ENCODE measurements around the gene HACL1.

The HACL1 gene

GRCh38 chr3:15513116-15513515 lies 88.3 kb downstream of the HACL1 start:
- TF ChIP-seq, protein P1, sequence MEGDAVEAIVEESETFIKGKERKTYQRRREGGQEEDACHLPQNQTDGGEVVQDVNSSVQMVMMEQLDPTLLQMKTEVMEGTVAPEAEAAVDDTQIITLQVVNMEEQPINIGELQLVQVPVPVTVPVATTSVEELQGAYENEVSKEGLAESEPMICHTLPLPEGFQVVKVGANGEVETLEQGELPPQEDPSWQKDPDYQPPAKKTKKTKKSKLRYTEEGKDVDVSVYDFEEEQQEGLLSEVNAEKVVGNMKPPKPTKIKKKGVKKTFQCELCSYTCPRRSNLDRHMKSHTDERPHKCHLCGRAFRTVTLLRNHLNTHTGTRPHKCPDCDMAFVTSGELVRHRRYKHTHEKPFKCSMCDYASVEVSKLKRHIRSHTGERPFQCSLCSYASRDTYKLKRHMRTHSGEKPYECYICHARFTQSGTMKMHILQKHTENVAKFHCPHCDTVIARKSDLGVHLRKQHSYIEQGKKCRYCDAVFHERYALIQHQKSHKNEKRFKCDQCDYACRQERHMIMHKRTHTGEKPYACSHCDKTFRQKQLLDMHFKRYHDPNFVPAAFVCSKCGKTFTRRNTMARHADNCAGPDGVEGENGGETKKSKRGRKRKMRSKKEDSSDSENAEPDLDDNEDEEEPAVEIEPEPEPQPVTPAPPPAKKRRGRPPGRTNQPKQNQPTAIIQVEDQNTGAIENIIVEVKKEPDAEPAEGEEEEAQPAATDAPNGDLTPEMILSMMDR (IDR thresholded peaks at IDR 0.05), result no peak

GRCh38 chr3:15512166-15512565 lies 89.2 kb downstream of the HACL1 start:
- TF ChIP-seq, protein P1 (IDR thresholded peaks at IDR 0.05), result no peak

DNA sequence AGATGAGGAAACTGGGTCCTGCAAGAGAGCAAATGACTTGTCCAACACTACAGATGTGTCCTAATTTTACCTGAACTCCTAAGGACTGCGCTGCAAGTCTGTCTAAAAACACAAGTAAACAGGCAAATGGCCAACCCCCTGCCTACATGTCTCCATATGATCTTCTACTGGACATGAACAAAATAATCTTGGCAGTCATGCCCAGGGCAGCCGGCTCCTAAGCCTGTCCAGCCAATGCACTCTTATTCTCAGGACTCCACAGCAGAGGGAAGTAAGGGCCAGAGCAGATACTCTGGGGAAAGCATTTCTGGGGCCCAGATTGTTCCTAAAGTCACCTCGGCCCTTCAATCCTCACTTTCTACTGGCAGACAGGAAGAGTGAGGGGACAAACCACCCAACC lies 90.2 kb downstream of the HACL1 start:
- TF ChIP-seq, protein P1 (IDR thresholded peaks at IDR 0.05), result no peak

Data from LNCAP (cell line).